Stimulated activated CD8-positive, alpha-beta memory T cell treated with anti-CD3 and anti-CD28 coated beads, Interleukin-15, amount 100 ng/mL, for 1 hour (primary cell): ENCODE measurements around the gene HSBP1L1.

Experiments used
- DNase-seq: peaks from one replicate; pipeline ENCODE4 v3.0.0-alpha.2; 2020; ENCODE audit warnings: low read depth

Gene HSBP1L1

DNA sequence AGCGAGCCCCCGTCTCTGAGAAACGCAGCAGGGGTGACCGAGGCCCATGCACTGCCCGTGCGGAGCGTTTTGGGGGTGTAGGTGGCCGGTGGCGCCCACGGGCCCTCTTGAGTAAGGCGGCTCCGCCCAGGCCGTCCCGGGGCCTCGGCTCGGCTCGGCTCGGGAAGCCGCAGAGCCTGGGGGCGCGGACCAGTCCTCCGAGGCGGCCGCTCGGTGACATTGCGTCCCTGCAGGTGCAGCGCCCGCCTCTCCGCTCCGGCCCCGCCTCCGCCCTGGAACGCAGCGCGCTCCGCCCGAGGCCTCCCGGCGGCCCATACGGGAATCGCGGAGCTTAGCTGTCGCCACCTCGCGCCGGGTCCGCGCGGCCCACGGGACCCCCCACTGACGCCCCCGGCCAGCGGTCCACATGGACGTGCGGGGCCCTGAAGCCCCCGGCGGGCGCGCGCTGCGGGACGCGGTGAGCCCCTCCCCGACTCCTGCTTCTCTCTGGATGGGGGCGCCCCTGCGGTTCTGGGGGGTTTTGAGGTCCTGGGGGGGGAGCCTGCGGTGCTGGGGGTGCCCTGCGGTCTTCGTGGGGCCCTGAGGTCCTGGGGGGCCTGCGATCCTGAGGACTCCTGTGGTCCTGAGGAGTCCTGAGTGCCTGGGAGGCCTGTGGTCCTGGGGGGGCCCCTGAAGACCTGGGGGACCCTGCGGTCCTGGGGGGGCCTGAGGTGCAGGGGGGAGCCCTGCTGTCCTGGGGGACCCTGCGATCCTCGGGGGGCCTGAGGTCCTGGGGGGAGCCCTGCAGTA lies at the start of gene HSBP1L1:
HSBP1L1 (plus strand) TSS at position 314 of the 789 bp plus-strand sequence; CDS start at position 407, 93 bp downstream.
- no peak for DNase-seq

DNA sequence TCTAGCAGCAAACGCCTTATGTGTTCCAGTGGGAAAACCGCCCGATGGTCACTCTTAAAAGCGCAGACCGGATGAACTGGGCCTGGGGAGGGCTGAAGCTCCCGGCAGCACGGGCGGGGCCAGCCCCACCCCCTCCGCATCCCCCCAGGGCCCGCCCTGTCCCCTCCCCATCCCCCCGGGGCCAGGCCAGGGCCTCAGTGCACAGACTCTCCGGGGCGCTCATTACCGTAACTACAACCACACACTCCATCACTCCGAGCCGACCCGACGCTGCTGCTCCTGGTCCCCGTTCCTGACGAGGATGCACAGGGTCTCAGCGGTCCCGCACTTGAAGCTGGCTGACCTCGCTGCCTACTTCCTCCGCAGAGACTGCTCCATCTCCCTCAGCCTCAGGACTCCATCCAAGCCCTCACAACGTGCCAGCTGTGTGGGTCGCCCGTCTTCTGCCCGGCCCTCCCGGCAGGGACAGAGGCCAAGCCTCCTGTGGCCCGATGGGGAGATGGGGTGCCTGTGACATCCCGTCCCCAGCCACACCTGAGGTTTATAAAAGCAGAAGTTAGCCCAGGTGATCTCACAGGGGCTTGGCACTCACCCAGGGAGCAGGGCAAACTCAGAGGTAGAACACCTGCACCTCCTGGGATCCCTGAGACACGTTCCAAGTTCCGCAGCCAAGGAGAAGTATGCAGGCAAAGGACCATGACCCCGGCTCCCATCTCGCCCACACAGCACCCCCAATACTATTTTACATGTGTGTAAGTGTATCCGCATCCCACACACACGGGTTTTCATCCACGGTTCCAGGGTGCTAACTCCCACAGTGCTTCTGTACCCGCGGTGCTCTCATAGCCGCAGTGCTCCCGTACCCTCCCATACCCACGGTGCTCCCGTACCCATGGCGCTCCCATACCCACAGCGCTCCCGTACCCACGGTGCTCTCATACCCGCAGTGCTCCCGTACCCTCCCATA lies 49.0 kb upstream of the HSBP1L1 start:
- DNase-seq, result no peak

DNA sequence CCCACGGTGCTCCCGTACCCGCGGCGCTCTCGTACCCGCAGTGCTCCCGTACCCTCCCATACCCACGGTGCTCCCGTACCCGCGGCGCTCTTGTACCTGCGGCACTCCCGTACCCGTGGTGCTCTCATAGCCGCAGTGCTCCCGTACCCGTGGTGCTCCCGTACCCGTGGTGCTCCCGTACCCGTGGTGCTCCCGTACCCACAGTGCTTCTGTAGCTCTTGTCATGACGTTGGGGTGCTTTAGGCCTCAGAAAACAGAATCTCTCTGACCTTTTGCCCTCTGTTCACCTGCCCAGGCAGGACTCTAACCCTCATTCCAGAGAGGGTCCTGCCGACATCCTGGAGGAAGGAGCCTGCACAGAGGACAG lies 48.3 kb upstream of the HSBP1L1 start:
- DNase-seq, result no peak

DNA sequence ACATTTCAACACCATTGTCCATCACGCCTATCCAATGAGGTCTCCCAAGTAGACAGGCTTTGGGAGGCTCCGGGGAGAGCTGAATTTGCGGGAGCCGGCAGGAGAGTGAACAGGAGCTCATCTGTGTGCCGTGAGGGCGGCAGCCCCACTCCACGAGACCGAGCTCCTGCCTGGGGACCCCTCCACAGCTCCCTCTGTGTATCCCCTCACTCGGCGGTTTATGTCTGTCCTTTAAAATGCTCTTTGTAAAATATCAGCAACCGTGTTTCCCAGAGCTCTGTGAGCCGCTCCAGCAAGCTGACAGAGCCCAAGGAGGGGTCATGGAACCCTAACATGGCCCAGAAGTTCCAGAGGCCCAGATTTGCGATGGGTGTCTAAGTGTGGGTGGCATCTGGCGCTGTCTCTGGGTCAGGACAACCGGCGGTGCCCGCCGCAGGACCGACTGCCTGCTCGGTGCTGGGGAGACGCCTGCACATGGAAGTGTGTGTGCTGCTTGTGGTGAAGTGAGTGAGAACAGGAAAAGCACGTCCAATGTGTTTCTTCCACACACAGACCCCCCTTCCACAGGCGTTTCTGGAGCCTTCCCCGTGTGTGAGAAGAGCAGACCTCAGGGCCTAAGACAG lies 47.8 kb upstream of the HSBP1L1 start:
- DNase-seq, result no peak

DNA sequence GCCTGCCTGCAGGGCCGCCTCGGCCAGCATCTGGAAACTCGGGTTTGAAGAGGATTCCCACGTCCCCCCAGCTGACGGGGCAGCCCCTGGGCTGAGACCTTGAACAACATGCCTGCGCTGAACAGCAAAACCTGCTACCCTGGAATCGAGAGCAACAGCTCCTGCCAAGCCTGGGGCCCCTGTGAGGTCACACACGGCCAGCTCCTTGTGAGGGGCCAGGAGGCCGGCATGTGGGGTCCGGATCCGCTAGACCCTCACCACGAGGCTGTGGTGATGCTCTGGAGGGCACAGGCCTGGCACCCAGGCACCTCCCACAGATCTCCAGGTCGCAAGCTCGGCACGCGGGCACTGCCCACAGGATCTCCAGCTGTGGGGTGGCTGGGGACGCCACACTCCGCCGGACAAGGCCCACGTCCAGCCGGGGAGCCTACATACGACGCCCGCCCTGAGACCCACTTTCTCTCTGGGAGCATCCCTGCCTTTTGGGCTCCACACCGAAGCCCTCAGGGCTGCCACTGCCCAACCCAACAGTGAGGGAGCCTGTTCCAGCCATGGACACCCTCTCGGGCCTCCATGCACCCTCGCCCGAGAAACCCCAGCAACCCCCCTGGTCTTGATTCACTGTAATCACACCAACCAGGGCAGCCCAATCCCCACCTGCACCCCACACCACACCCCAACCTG lies 47.1 kb upstream of the HSBP1L1 start:
- no peak for DNase-seq

DNA sequence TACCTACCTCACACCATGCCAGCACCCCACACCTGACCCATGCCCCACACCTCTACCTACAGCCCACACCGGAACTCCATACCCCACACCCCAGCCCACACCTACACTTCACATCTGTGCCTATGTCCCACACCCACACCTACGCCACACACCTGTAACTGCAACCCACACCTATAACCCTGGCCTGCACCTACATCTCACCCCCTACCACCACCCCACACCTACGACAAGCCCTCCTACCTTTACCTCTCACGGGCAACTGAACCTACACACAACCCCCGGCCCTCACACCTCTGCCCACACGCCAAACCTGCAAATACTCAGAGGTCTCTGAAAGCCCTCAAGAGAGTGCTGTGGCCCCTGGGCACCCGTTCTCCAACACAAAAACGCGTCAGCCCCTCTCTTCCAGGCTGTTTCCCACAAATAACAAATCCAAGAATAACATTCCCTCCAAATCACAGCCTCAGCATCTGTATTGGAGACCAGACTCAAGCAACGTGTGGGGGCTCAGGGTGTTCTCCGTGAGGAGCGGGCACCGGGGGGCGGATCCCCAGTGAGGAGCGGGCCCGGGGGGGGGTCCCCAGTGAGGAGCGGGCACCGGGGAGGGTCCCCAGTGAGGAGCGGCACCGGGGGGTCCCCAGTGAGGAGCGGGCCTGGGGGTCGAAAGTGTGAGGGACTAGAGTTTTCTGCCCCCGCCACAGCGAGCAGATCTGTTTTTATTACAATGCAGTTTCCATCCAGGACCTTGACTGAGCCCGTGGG lies 46.4 kb upstream of the HSBP1L1 start:
- DNase-seq, result no peak

DNA sequence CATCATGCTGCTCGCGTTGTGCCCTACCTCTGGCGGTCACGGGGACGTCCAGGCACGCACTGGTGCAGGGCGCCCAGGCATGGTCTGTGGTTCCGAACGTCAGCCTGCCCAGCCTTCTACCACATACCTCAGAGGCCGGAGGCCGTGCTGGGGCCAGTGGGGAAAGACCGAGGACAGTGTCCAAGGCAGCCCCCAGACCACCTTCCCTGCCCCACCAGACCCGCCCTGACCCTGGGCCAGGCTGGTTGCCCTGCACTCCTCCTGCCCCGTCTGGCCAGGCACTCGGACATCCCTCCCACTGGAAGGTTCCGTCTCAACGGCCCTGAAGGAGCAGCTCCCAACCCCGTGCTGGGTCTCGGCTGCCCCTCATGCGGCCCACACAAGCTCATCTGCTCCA lies 45.8 kb upstream of the HSBP1L1 start:
- no peak for DNase-seq

DNA sequence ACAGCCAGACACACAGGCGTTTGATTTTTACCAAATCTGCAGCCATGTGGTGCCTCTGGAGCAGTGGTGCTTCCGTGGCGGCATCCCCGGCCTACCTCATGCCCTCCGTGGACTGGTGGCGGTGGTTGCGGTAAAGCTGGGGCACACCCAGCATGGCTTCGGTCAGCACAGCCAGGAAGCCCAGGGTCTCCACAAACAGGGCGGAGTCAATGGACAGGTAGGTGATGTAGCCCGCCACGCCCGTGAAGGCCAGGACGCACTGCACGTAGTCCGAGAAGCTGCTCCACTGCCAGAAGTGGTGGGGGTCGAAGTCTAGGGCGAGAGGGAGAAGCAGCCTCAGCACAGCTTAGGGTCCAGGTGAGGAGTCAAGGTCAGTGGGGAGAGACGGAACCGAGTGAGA lies 45.4 kb upstream of the HSBP1L1 start:
- no peak for DNase-seq

DNA sequence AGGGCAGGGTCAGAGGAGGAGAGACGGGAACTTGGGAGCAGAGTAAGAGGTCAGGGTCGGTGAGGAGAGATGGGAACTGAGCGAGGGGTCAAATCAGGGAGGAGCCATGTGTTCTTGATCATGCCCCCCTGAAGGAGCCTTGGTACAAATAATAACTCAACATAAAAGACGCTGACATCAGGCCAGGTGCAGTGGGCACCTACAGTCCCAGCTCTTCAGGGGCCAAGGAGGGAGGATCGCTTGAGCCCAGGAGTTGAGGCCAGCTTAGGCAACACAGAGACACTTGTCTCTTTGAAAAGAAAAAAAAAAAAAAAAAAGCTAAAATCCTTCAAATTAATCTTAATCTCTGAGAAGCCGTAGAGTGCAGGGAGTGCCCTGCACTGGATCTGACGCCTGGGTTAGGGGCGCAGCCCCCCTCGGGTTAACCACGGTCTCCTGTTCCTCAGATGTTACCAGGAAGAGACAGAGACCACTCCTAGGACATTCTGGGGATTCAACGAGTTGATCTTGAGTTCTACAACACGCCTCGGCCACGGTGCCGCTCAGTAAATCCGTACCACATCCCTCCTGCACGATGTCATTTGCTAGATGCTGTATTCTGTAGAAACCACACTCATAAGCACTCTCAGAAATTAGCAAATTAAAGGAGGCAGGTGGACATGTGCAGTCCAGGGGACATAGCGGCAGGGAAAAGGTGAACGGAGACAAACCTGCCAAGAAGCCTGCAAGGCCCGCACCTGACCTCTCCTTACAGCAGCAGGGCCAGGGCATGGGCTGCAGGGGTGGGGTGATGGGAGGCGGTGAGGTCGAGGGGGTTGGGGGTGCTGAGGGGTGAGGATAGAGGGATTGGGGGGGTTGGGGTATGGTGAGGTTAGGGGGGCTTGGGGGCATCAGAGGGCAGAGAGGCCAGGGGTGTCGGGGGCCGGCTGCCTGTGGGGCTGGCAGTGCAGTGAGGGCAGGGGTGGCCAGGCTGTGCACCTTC lies 42.2 kb upstream of the HSBP1L1 start:
- DNase-seq, result no peak

DNA sequence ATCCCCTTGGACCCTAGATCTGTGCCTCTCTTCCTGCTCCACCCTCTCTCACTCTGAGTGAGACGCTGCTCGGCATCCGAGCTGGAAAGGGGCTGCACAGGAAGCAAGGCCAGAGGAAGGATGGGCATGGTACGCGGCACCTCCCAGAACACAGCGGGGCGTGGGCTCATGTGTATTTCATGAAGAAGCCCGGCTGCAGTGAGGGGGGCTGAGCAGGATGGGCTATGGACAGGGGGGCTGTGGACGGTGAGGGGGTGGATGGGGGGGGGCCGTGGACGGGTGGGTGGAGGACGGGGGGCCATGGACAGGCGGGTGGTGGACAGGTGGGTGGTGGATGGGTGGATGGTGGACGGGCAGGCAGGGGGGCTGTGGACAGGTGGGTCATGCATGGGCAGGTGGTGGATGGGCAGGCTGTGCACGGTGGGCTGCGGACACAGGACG lies 41.5 kb upstream of the HSBP1L1 start:
- DNase-seq, result no peak

DNA sequence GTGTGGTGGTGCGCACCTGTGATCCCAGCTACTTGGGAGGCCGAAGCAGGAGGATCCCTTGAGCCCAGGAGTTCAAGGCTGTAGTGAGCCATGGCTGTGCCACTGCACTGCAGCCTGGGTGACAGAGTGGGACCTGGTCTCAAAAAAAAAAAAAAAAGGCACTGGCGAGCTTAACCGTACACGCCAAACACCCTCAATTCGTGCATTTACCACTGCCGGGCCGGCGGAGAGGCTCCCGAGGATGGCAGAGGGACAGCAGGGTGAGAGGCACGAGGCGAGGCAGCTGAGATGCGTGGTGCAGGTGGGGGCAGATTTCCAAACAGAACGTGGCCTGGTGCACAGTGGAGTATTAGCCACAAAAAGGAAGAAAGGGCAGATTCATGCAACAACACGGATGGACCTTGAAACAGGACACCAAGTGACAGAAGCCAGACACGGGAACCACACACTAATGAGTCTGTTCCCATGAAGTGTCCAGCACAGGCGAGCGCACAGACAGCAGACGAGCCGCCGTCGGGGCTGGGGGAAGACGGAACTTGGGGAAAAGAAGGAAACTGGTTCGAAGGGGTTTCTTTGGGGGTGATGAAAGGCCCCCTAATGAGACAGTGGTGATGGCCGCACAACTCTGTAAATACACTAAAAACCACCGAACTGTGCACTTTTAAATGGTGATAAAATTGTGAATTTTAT lies 40.4 kb upstream of the HSBP1L1 start:
- DNase-seq, result no peak

DNA sequence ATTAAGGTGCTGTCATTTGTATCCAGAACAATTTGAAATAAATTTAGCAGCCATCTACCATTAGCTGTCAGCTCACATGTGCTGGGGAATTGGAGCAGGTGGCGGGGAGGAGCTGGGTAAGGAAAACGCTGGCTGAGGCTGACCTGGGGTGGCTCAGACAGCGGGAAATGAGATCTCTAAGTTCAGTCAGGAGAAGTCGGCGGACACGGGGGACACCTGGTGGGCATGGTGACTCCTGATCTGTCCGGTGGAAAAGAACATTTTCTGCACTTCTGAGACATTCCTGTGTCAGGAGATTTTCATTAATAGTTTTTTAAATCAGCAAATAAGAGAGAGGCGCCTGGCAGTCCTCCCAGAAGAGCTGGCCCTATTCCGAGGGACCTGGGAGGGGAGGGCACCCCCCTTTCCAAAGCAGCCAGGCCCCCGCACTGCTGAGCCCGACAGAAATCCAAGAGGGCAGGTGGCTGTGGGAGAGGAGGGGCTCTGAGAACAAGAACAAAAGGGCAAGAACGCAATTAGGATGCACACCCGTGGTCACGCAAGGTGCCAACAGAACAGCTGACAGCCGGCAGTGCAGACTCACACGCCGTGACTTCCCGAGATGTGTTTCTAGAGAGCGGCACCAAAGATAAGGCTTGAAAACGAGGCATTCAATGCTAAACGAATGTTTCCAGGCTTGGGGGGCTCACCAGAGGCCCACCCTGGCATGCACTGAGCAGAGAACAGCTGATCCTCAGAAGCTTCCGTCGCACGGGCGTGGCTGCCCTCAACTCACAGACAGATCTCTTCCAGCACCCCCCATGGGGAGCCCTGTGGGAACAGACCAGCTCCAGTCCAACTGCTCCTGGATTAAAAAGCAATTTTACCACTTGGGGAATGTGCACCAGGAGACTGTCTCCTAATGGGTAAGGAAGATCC lies 39.4 kb upstream of the HSBP1L1 start:
- no peak for DNase-seq

DNA sequence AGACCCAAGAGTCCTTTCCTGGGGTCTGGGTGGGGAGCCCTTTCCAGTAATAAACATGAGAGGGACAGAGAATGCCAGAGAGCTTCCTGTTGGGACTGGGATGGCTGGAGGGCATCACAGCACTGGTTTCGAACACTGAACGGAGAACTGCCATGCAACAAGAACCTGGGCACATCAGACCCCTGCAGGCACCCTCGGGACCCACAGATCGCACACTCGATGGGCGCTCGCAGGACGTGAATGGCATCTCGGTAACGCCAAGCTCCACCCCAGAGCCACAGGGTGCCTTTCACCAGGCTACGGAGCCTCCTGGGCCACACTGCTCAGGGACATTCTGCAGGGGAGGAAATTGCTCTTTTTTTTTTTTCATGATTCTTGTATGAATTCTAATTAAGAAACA lies 38.1 kb upstream of the HSBP1L1 start:
- no peak for DNase-seq

DNA sequence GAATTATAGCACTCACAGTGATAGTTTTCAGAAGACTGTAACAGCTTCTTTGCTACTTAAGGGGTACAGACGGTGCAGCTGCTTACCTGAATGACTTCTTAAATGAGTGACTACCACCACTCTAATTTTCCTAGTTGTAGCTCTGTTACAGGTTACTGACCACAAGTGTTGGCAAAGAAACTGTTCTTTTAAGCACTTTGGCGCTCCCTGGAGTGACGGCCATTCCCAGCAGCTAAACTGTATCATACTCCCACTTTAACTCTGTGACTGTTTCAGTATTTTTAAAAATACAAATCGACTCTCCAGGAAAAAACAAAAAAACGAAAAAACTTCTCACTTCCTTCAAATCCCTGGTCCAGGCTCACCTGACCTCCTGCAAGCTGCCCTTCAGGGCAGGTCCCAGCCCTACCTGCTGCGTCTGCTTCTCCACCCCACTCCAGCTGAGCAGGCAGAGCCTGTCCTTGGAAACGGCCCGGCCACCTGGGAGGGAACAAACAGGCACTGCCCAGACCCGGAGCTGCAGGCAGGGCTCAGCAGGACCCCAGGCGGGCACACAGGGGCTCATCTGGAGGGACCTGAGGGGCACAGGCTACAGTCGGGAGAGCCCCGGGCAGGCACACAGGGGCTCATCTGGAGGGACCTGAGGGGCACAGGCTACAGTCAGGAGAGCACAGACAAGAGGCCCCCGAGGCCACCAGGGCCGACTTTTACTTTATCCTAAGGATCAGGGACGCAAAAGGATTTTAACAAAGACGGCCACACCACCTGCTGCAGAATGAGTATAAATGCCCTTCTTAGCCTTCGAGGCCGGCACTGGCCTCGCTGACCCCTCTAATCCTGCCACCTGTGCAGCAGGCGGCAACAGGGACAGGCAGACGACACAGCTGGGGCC lies 37.5 kb upstream of the HSBP1L1 start:
- no peak for DNase-seq

DNA sequence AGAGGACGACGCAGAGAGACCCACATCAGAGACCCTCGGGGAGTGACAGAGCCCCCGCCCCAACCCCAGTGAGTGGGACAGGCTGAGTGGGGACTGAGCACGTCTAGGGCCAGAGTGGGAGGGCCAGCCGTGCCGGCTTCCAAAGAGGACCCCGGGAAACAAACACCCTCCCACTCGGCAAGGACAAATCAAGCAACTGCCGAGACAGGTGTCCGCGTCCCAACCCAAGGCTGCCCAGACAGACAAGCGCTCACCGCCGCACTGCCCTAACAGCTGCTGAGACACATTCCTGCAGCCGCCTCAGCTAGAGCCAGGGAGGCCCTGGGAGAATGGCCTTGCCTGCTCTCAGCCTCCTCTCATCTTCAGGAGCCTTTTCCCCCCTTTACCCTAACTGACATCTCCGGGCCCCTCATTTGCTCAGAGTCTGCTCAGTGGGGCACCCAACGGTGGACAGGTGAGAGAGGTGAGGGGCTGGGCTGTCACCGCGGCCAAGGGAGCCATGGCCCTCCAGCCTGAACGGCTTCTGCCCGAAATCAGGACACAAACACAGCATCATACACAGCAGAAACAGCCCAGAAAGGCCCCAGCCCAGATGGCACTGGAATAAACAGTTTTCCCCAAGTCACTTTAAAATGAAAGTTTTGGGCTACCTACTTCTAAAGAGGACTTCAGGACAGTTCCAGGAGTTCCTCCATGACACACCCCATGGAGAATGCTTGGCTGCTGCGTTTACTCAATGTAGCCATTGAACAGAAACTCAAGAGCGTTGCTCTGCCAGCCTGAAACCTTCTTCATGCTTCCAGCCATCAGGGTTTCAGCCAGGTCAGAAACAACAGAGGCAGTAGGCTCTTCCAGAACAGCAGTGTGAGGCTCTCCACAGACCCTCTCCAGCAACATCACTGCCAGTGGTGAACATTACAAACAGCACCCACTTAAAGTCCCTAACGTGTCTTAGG lies 36.6 kb upstream of the HSBP1L1 start:
- no peak for DNase-seq

DNA sequence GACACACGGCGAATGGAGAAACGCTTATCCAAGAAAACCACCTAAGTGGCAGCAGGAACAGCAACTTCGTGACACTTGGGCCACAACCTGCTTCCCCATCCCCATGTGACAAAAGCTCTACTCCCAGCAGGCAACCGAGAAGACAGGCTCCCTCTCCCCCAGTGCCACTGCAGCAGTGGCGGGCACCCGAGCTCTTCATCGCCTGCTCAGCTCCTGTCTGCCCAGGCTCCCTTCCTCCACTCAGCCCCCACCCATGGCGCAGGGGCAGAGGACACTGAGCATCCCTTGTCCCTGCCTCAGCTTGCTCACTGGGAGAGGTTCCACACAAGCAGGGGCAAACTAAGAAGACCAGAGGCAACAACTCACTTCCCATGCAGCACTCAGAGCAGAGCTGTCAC lies 35.9 kb upstream of the HSBP1L1 start:
- no peak for DNase-seq
